K562 (cell line): ENCODE measurements around the gene SLC25A26. TPM values are rescaled to one million over a fixed set of nuclear protein-coding genes. Genes with fewer than 3 reads are reported as not detected.

ENCODE experiments used
- AFF4 ChIP-seq: sonication (generic); formaldehyde crosslinking; IDR thresholded peaks from 2 replicates; pipeline ENCODE4 v1.8.0; 2023; ENCODE audit warnings: mild to moderate bottlenecking, missing genetic modification reagents
- CEBPB ChIP-seq: fragments of 450-650 bp; IDR thresholded peaks from 2 replicates; pipeline ENCODE4 v1.6.1; 2016; ENCODE audit warnings: missing genetic modification characterization, missing compliant biosample characterization
- FOXJ2 ChIP-seq: fragments of 200-800 bp; sonication (Bioruptor generic); IDR thresholded peaks from 2 replicates; pipeline ENCODE4 v1.6.1; 2016; ENCODE audit warnings: missing genetic modification characterization, missing compliant biosample characterization
- FOXK2 ChIP-seq, 2 experiments: fragments of 450-650 bp; IDR thresholded peaks in 1 of 2; conservative IDR thresholded peaks in 1 of 2; 2 replicates each; pipeline ENCODE4 v1.6.1; 2016; ENCODE audit warnings: low read depth in 2 of 2, mild to moderate bottlenecking in 1 of 2
- GABPB1 ChIP-seq: sonication (generic); formaldehyde crosslinking; IDR thresholded peaks from 2 replicates; pipeline ENCODE4 v1.8.0; 2022; ENCODE audit warnings: mild to moderate bottlenecking, missing genetic modification reagents
- HDAC2 ChIP-seq: fragments of 450-650 bp; IDR thresholded peaks from 2 replicates; pipeline ENCODE4 v1.6.1; 2016; ENCODE audit warnings: mild to moderate bottlenecking
- LCOR ChIP-seq: sonication (generic); formaldehyde crosslinking; IDR thresholded peaks from 2 replicates; pipeline ENCODE4 v1.8.0; 2022; ENCODE audit warnings: mild to moderate bottlenecking, missing genetic modification reagents
- MYC ChIP-seq, 2 experiments: fragments of 250-450 bp in 1 of 2; sonication (Bioruptor Pico) in 1 of 2; IDR thresholded peaks; 2 replicates each; pipeline versions ENCODE4 v1.5.1 to v1.6.1; 2012 to 2021; ENCODE audit warnings: low read depth in 2 of 2, borderline replicate concordance in 1 of 2, improper control_type of control experiment in 1 of 2, low read length in 1 of 2, mild to moderate bottlenecking in 1 of 2, moderate library complexity in 1 of 2
- NFIC ChIP-seq: fragments of 450-650 bp; IDR thresholded peaks from 2 replicates; pipeline ENCODE4 v1.6.1; 2017; ENCODE audit warnings: mild to moderate bottlenecking, inconsistent platforms
- NR2C1 ChIP-seq, 2 experiments: fragments of 450-650 bp; IDR thresholded peaks; 2 replicates each; pipeline ENCODE4 v1.6.1; 2017; ENCODE audit warnings: mild to moderate bottlenecking in 2 of 2, antibody characterized with exemption in 1 of 2, inconsistent platforms in 1 of 2, missing compliant biosample characterization in 1 of 2, missing genetic modification characterization in 1 of 2
- PHF8 ChIP-seq: fragments of 200-600 bp; sonication (generic); IDR thresholded peaks from 2 replicates; pipeline ENCODE4 v1.6.1; 2012; ENCODE audit warnings: mixed run types, mild to moderate bottlenecking, inconsistent platforms, low read length, moderate library complexity, borderline replicate concordance
- POLR2H ChIP-seq: IDR thresholded peaks from 2 replicates; pipeline ENCODE4 v1.6.1; 2016; ENCODE audit warnings: missing genetic modification characterization, low read depth, mild to moderate bottlenecking, control low read depth, missing compliant biosample characterization, moderate library complexity
- PURB ChIP-seq: sonication (generic); formaldehyde crosslinking; IDR thresholded peaks from 2 replicates; pipeline ENCODE4 v1.9.0; 2021; ENCODE audit warnings: low read depth, mild to moderate bottlenecking, missing genetic modification reagents
- RAD51 ChIP-seq: fragments of 450-650 bp; IDR thresholded peaks from 2 replicates; pipeline ENCODE4 v1.7.1; 2016; ENCODE audit warnings: low read depth, mild to moderate bottlenecking, borderline replicate concordance
- SRSF9 ChIP-seq: fragments of 200-400 bp; formaldehyde crosslinking; IDR thresholded peaks from 2 replicates; pipeline ENCODE4 v1.6.1; 2017; ENCODE audit warnings: low read depth, low read length, borderline replicate concordance
- TAF1 ChIP-seq: IDR thresholded peaks from 2 replicates; pipeline ENCODE4 v1.6.1; 2011; ENCODE audit warnings: mild to moderate bottlenecking, low read length, moderate library complexity; ENCODE audit not compliant: insufficient read depth, control insufficient read depth, severe bottlenecking; ENCODE audit errors: extremely low read depth
- ZBTB1 ChIP-seq: sonication (generic); formaldehyde crosslinking; IDR thresholded peaks from 2 replicates; pipeline ENCODE4 v1.8.1; 2023; ENCODE audit warnings: missing genetic modification reagents, low read depth, mild to moderate bottlenecking, borderline replicate concordance
- ZNF239 ChIP-seq: fragments of 250-450 bp; sonication (Bioruptor Pico); IDR thresholded peaks from 2 replicates; pipeline ENCODE4 v1.4.0; 2020; ENCODE audit warnings: mild to moderate bottlenecking
- ZNF436 ChIP-seq: fragments of 250-450, 450-650 bp; sonication (Bioruptor Pico); formaldehyde crosslinking; IDR thresholded peaks from 2 replicates; pipeline ENCODE4 v1.7.0; 2020; ENCODE audit warnings: mild to moderate bottlenecking
- ZNF77 ChIP-seq: fragments of 250-450 bp; sonication (Bioruptor Pico); IDR thresholded peaks from 2 replicates; pipeline ENCODE4 v1.5.0; 2020
- ZZZ3 ChIP-seq: fragments of 450-650 bp; IDR thresholded peaks from 2 replicates; pipeline ENCODE4 v1.6.1; 2016; ENCODE audit warnings: antibody characterized with exemption, mild to moderate bottlenecking, moderate library complexity
- polyA plus RNA-seq, 8 experiments: library from polyadenylated mRNA; depleted of rRNA in 4 of 8; stranded (reverse) in 5 of 8; unstranded in 3 of 8; fragments of >200 nt; fragmentation: Nextera tagmentation in 2 of 8; fragmentation: Illumina TruSeq in 1 of 8; extraction: Ambion mirVana in 2 of 8; extraction: Trizol in 1 of 8; gene quantifications; 2 replicates each; pipeline versions ENCODE4 v1.2.1 to v1.2.3, GENCODE V29; 2011 to 2014; ENCODE audit warnings: inconsistent platforms in 1 of 8, missing spikeins in 1 of 8
- total RNA-seq, 7 experiments: library from RNA; depleted of rRNA in 6 of 7; stranded (reverse); fragments of >200 nt in 6 of 7; fragmentation: Illumina TruSeq in 2 of 7; extraction: Trizol in 2 of 7; gene quantifications; 2 replicates each; pipeline versions ENCODE4 v1.2.1 to v1.2.3, GENCODE V29; 2011 to 2021; ENCODE audit warnings: low replicate concordance in 1 of 7
- TF ChIP-seq, protein P1 (sequence below), 2 experiments: IDR thresholded peaks; 2 replicates each; pipeline ENCODE4 v1.6.1; 2011; ENCODE audit warnings: borderline replicate concordance in 1 of 2, control low read depth in 1 of 2, low read depth in 1 of 2, low read length in 1 of 2, mild to moderate bottlenecking in 1 of 2, mixed read lengths in 1 of 2, moderate library complexity in 1 of 2; ENCODE audit not compliant: insufficient read depth in 1 of 2, insufficient read length in 1 of 2, poor library complexity in 1 of 2, severe bottlenecking in 1 of 2; ENCODE audit errors: extremely low read depth in 1 of 2

Gene SLC25A26
- total and polyA plus RNA-seq, 9 of the 15 experiments (the other 6 are each of a cell fraction or from before 2014, with no cell fraction given), result 7.2 to 29.1 (median 12.6) TPM

GRCh38 chr3:66220602-66221377, at the start of gene SLC25A26 (continued):
- TF ChIP-seq AFF4 (CRISPR knock-in tag) (no peak), NFIC (0 out of 2 replicates have a peak, but pooled peaks have one; percentile 7), PURB (CRISPR knock-in tag) (no peak), RAD51 (peak; percentile 94), CEBPB (tag) (no peak), FOXJ2 (tag) (peak; percentile 66), GABPB1 (CRISPR knock-in tag) (peak; percentile 83; the same call in 1 of the 2 replicates), NR2C1 (IDR thresholded peaks at IDR 0.05) (peak; percentile 89), NR2C1 (tag; IDR thresholded peaks at IDR 0.05) (peak; percentile 94), LCOR (CRISPR knock-in tag) (0 out of 2 replicates have a peak, but pooled peaks have one; percentile 30), TAF1 (peak; percentile 74), ZBTB1 (CRISPR knock-in tag) (no peak), PHF8 (peak; percentile 73; the same call in 1 of the 2 replicates), HDAC2 (peak; percentile 52; the same call in 1 of the 2 replicates), SRSF9 (no peak), ZZZ3 (no peak), ZNF239 (CRISPR knock-in tag) (no peak), POLR2H (tag) (peak; percentile 46; the same call in 1 of the 2 replicates), ZNF77 (no peak), MYC (IDR thresholded peaks at IDR 0.05; ENCODE audit: low read depth, low read length) (peak; percentile 46), MYC (CRISPR knock-in tag; IDR thresholded peaks at IDR 0.05; ENCODE audit: borderline replicate concordance, low read depth) (no peak), ZNF436 (CRISPR knock-in tag) (no peak), FOXK2 (conservative IDR thresholded peaks at IDR 0.05 in 1 of 2, IDR thresholded peaks at IDR 0.05 in 1 of 2; ENCODE audit: low read depth in 2 of 2) (peak; percentile 99 to 100)
- TF ChIP-seq, protein P1, sequence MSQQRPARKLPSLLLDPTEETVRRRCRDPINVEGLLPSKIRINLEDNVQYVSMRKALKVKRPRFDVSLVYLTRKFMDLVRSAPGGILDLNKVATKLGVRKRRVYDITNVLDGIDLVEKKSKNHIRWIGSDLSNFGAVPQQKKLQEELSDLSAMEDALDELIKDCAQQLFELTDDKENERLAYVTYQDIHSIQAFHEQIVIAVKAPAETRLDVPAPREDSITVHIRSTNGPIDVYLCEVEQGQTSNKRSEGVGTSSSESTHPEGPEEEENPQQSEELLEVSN (IDR thresholded peaks at IDR 0.05; ENCODE audit: borderline replicate concordance in 1 of 2, extremely low read depth in 1 of 2, insufficient read depth in 1 of 2, insufficient read length in 1 of 2, low read depth in 1 of 2, low read length in 1 of 2, poor library complexity in 1 of 2, severe bottlenecking in 1 of 2), result peak in 1 of 2 experiments; percentile 51
